UCSD-AML1 (cell line): Measurements from ENCODE around the gene IGBP1.
"Not testable (repeated sequence)": the region's sequence is repeated elsewhere in the genome, so short reads cannot be mapped to it uniquely, and the experiment has no call there.

ENCODE experiments used
- DNase-seq: peaks from one replicate; lab custom pipeline; 2025; ENCODE audit not compliant: unreplicated experiment; lab: John Stamatoyannopoulos, UW

Gene IGBP1

DNA sequence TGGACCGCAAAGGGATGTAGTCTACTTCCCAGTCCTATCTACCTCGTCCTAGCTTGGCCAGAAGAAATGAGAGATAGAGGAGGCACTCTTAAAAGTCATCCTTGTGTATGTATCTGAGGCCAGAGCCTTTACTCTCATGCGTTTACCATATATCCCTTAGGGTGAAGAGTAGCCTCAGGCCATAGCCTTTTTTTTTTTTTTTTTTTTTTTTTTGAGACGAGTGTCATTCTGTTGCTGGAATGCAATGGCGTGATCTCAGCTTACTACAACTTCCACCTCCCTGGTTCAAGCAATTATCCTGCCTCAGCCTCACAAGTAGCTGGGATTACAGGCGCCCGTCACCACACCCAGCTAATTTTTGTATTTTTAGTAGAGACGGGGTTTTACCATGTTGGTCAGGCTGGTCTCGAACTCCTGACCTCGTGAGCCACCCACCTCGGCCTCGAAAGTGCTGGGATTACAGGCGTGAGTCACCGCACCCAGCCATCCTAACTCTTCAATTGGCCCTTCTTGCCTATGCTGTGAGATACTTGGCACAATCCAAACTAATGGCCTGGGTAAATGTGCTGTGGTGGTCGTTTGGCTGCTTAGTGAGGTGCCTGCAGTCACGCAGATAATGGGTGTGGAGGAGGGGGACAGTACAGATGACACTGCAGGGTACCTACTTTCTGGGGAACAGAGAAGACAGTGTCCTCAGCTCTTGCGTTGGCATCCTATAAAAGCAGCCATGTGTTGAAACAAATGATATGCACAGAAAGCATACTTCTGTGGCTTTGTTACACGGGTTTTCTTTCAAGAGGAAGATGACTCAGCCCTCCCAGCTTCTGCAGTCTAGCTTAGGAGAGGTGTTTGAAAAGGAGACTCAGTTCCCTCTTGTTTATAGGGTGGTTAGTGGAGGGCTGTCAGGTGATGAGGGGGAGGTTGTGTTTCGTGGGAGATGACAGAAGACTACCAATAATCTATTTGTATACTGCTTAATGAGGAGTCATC lies 33.6 kb downstream of the IGBP1 start:
- no peak for DNase-seq

- no peak for DNase-seq
Measured at GRCh38 chrX:70168238-70169188, 35.3 kb downstream of the IGBP1 start.

- no peak for DNase-seq
Measured at GRCh38 chrX:70169281-70169680, 36.0 kb downstream of the IGBP1 start.

DNA sequence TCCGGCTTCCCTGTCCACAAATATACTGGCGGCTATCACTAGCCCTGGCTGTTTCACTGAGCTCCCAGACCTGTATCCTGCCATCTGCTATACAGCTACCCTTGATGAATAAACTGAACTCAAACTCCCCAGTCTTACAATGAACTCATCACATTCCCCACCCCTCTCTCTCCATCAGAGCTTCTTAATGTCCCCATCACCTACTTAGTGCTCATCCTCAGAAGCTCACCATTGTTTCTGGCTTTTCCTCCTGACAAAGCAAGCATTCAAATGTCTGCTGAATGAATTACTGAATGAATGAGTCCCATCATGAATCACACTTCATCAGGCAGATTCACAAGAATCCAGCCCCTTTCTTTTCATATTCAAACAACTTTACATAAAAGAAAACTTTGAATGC lies 38.4 kb downstream of the IGBP1 start:
- DNase-seq: no peak

DNA sequence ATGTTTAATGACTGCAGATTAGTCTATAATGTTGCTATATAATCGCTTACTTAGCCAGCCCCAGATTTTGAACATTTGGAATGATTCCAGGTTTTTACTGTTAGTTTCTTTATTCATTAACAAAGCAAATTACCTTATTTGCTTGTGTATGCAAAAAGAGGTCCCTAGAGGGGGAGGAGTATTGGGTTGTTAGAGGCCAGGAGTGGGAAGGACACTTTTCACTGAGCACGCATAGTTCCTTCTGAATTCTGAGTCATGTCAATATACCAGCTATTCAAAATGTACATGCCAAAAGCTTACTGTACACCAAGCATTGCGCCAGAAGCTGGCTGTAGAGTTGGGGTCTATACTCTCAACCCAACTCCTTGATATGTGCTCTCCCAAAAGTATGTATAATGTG lies 39.0 kb downstream of the IGBP1 start:
- DNase-seq: no peak

- no peak for DNase-seq
Measured at GRCh38 chrX:70172964-70173363, 39.7 kb downstream of the IGBP1 start.

DNA sequence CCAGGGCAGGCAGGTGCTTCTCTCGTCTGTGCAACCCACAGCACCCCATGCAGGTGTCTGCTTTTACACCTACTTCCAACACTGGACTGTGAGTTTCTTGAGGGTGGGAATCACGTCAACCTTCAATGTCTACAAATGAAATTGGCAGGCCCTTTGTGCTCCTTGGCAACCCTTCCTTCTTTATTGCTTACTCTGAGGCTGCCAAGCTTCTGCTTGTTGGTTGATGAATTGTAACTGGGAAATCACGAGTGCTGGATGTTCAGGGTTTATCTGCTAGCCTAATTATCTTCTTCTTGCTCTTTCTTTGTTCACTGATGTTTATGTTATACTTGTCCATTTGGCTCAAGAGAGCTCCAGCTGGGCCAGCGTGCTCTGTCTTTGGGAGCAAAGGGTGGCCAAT lies 41.5 kb downstream of the IGBP1 start:
- no peak for DNase-seq

DNA sequence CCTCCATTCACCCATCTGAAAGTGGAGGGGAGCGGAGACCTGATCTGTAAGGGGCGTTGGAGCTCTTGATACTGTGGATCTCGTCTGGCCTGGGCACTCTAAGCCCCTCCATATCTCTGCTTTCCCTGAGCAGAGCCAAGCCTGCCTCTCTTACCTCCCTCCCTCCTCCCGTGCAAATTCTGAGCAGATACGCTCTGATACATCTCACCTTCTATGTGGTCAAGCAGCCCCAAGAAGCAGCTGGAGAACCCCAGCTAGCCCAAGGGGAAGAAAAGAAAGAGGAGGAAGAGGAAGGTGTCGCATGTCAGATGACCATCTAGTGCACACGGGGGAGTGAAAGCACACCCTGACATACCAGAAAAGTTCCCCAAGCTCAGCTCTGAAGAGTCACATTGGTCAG lies 42.1 kb downstream of the IGBP1 start:
- no peak for DNase-seq

- no peak for DNase-seq
Measured at GRCh38 chrX:70176938-70177533, 43.8 kb downstream of the IGBP1 start, which contains the start of gene DGAT2L6. DGAT2L6 (plus strand) TSS chrX:70177483; CDS start chrX:70177583, 100 bp downstream.

DNA sequence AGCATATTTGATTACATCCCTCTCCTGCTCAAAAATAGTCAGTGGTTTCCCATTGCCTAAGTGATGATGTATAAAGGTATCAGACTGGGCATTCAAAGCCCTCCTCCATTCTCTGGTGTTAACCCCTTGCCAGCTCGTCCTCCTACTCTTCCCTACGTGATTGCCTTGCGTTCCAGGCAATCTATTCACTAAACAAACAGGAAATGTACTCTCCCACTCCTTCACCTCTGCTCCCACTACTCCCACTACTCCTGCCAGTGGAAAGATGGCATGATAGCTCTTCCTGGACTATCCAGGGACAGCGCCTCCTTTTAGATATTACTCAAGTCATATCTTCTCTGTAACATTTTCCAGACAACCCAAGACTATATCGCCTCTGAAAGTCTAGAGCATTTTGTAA lies 49.8 kb downstream of the IGBP1 start:
- no peak for DNase-seq

- DNase-seq: no peak
Measured at GRCh38 chrX:70190225-70190624, 57.0 kb downstream of the IGBP1 start.

GRCh38 chrX:70196961-70197720 lies 63.9 kb downstream of the IGBP1 start:
- peak; percentile 25 for DNase-seq

DNA sequence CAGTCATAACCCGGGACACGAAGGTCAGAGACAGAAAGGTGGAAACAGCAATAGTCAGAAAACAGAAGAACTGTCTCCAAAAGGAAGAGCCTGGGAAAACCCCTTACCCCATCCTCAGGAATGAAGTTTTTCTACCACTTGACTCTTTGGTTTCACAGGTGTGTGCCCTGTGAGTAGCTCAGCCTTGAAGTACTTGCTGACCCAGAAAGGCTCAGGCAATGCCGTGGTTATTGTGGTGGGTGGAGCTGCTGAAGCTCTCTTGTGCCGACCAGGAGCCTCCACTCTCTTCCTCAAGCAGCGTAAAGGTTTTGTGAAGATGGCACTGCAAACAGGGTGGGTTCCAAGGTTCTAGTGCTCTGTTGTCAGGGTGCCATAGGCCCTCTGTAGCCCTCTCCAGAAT lies 68.5 kb downstream of the IGBP1 start:
- no peak for DNase-seq

- no peak for DNase-seq
Measured at GRCh38 chrX:70208479-70208878, 75.2 kb downstream of the IGBP1 start.

DNA sequence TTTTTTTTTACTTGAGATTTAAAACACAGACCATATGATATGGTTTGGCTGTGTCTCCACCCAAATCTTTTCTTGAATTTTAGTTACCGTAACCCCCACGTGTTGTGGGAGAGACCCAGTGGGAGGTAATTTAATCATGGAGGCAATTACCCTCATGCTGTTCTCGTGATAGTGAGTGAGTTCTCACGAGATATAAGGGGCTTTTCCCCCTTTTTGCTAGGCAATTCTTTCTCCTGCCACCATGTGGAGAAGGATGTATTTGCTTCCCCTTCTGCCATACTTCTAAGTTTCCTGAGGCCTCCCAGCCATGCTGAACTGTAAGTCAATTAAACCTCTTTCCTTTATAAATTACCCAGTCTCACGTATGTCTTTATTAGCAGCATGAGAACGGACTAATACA lies 76.3 kb downstream of the IGBP1 start:
- not testable (repeated sequence) for DNase-seq
